Tibial artery (tissue), 4 donors: Measurements from ENCODE around the gene LGALS14.
"Not testable (repeated sequence)": the region's sequence is repeated elsewhere in the genome, so short reads cannot be mapped to it uniquely, and the experiment has no call there.

Source experiments
- DNase-seq, 2 donors: peaks; one replicate each; pipeline ENCODE4 v3.0.0-alpha.2; 2019
- H3K27ac ChIP-seq, 2 donors: fragments of 200-600 bp; sonication (generic) in 1 of 2; 1 replicate in 1 of 2; 2 replicates in 1 of 2; pipeline ENCODE4 v1.5.1; 2018 to 2019; ENCODE audit warnings: mild to moderate bottlenecking in 1 of 2
- H3K27me3 ChIP-seq, 2 donors: fragments of 200-600 bp; sonication (generic) in 1 of 2; one replicate each; pipeline versions ENCODE4 v1.5.1 to v1.6.0; 2016 to 2019
- H3K36me3 ChIP-seq, 3 donors: fragments of 200-600 bp; sonication (generic) in 2 of 3; one replicate each; pipeline ENCODE4 v1.5.1; 2016 to 2019; ENCODE audit warnings: mild to moderate bottlenecking in 2 of 3
- H3K4me1 ChIP-seq, 4 donors: fragments of 200-600 bp; sonication (generic) in 2 of 4; 1 replicate in 3 of 4; 2 replicates in 1 of 4; pipeline ENCODE4 v1.5.1; 2016 to 2019
- H3K4me3 ChIP-seq, 2 donors: fragments of 200-600 bp; sonication (generic) in 1 of 2; 1 replicate in 1 of 2; 2 replicates in 1 of 2; pipeline ENCODE4 v1.5.1; 2018 to 2019; ENCODE audit warnings: mild to moderate bottlenecking in 2 of 2
- H3K9me3 ChIP-seq, 3 donors: fragments of 200-600 bp; sonication (generic) in 1 of 3; one replicate each; pipeline ENCODE4 v1.5.1; 2016 to 2019
- intact Hi-C: fragments of 100-400 bp; cut with DNase I; formaldehyde crosslinking; loops from one replicate; pipeline ENCODE4 v1.15.0; 2023; ENCODE audit warnings: low total_unique reads
- TF ChIP-seq, protein P1 (sequence below), 2 experiments: fragments of 200-600 bp in 1 of 2; fragments of 450-650 bp in 1 of 2; IDR thresholded peaks; one replicate each; pipeline ENCODE4 v1.5.1; 2017 to 2019; ENCODE audit warnings: antibody characterized with exemption in 2 of 2, mild to moderate bottlenecking in 1 of 2, moderate library complexity in 1 of 2

Gene LGALS14

DNA sequence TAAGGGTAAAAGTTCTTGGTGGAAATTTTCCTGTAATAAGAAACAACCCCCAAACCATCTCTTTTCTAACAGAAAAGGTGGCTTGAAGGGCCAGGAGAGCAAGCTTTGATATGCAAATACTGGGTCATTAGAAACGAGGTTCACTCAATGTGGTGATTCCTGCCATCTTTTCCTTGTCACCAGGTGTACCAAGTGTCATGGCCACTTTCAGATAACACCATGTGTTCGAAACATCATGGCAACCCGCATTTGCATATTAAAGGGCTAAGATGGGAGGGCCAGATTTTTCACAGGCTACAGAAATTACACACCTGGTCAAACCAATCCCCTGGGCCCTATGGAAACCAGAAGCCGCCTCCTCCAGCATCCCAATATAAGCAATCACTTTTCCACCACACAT is 33.3 kb upstream of the LGALS14 start:
- TF ChIP-seq, protein P1, sequence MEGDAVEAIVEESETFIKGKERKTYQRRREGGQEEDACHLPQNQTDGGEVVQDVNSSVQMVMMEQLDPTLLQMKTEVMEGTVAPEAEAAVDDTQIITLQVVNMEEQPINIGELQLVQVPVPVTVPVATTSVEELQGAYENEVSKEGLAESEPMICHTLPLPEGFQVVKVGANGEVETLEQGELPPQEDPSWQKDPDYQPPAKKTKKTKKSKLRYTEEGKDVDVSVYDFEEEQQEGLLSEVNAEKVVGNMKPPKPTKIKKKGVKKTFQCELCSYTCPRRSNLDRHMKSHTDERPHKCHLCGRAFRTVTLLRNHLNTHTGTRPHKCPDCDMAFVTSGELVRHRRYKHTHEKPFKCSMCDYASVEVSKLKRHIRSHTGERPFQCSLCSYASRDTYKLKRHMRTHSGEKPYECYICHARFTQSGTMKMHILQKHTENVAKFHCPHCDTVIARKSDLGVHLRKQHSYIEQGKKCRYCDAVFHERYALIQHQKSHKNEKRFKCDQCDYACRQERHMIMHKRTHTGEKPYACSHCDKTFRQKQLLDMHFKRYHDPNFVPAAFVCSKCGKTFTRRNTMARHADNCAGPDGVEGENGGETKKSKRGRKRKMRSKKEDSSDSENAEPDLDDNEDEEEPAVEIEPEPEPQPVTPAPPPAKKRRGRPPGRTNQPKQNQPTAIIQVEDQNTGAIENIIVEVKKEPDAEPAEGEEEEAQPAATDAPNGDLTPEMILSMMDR (IDR thresholded peaks at IDR 0.05): no peak
- peaks cover 0 to 3% of the 10 kb centered on the region in 2 donors for H3K27me3 ChIP-seq
- intact Hi-C loops: no loop called here
- H3K4me3 ChIP-seq: no peak overlapping the region
- H3K4me1 ChIP-seq: no peaks in the 10 kb centered on the region
- no peak for DNase-seq
- no peak overlapping the region for H3K27ac ChIP-seq
- no peaks in the 10 kb centered on the region for H3K36me3 ChIP-seq
- H3K9me3 ChIP-seq: no peaks in the 10 kb centered on the region

DNA sequence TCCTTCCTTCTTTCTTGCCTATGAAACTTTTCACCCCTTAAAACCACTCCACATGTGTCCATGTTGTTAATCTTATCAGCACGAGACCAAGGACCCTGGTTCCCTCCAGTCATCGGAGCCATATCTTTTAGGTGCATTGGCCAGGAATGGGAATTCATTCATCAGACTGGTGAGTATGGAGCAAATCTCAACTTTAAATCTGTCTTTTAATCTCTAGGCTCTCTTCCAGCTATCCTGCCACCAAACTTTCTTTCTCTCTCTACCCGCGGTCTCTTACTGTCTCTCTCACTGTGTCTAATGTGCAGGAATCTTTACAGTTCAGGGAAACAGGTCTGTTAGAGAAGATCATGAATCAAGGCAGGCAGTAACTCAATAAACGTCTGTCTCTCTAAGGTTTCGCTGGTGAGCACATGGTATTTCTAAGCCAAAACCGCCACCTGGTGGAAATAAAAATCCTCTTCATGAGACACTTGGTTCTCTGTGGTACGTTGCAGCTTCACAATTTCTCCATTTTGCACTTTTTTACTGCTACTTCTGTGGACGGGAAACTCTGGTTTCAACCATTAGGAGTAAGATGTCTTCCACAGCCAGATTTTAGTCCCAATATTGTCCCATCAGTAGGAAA is 32.4 kb upstream of the LGALS14 start:
- DNase-seq: no peak
- H3K4me1 ChIP-seq: no peaks in the 10 kb centered on the region
- TF ChIP-seq, protein P1 (IDR thresholded peaks at IDR 0.05): peak in 1 of 2 experiments; percentile 16
- no peaks in the 10 kb centered on the region for H3K9me3 ChIP-seq
- peaks cover 0 to 3% of the 10 kb centered on the region in 2 donors for H3K27me3 ChIP-seq
- intact Hi-C loops: no loop called here
- no peak overlapping the region for H3K27ac ChIP-seq
- H3K36me3 ChIP-seq: no peaks in the 10 kb centered on the region
- H3K4me3 ChIP-seq: no peak overlapping the region

DNA sequence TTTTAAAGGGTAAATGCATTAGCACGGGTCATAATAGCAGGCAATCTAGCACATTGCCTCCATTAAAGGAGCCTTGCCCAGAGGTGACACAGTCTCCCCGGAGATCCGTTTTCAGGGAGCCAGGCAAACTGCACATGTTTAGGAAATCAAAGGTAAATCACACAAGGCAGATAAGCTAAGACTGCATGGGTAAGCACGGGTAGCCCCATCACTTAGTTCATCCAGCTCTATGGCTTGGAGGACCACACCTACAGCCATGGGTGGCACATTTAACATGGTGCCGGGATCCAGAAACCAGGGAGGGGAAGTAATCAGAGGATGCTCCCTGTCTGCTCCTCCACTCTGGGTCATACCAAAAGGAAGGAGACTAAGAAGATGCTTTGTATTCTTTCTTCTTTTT is 31.8 kb upstream of the LGALS14 start:
- Histone ChIP-seq H3K36me3 (no peaks in the 10 kb centered on the region), H3K4me1 (no peaks in the 10 kb centered on the region), H3K27me3 (peaks cover 0 to 3% of the 10 kb centered on the region in 2 donors), H3K4me3 (no peak overlapping the region), H3K27ac (no peak overlapping the region), H3K9me3 (no peaks in the 10 kb centered on the region)
- DNase-seq: no peak
- TF ChIP-seq, protein P1 (IDR thresholded peaks at IDR 0.05): no peak
- intact Hi-C loops: no loop called here

GRCh38 chr19:39673862-39674261 is 30.4 kb upstream of the LGALS14 start:
- H3K9me3 ChIP-seq, H3K36me3 ChIP-seq, intact Hi-C loops, H3K27ac ChIP-seq, H3K4me1 ChIP-seq, H3K27me3 ChIP-seq, H3K4me3 ChIP-seq, DNase-seq: not testable (repeated sequence)

- no peaks in the 10 kb centered on the region for H3K36me3 ChIP-seq
- no peak overlapping the region for H3K27ac ChIP-seq
- TF ChIP-seq, protein P1 (IDR thresholded peaks at IDR 0.05): no peak
- DNase-seq: no peak
- H3K4me3 ChIP-seq: no peak overlapping the region
- intact Hi-C loops: no loop called here
- H3K4me1 ChIP-seq: peaks cover 0 to 4% (median 0%) of the 10 kb centered on the region in 4 donors
- peaks cover 0 to 3% of the 10 kb centered on the region in 2 donors for H3K27me3 ChIP-seq
- H3K9me3 ChIP-seq: no peaks in the 10 kb centered on the region
Observed at GRCh38 chr19:39676004-39676403, 28.3 kb upstream of the LGALS14 start.

- no peak overlapping the region for H3K27ac ChIP-seq
- no peaks in the 10 kb centered on the region for H3K27me3 ChIP-seq
- no peak overlapping the region for H3K4me3 ChIP-seq
- H3K36me3 ChIP-seq: no peaks in the 10 kb centered on the region
- no peaks in the 10 kb centered on the region for H3K9me3 ChIP-seq
- peaks cover 0 to 4% (median 0%) of the 10 kb centered on the region in 4 donors for H3K4me1 ChIP-seq
- TF ChIP-seq, protein P1 (IDR thresholded peaks at IDR 0.05): no peak
- no peak for DNase-seq
- intact Hi-C loops: no loop called here
Observed at GRCh38 chr19:39677961-39678889, 26.1 kb upstream of the LGALS14 start.
